HUES6 (cell line): ENCODE results near the gene NEK4.

Experiments
- H3K27ac ChIP-seq: 2 replicates; pipeline ENCODE4 v1.7.0; 2013; ENCODE audit warnings: low read depth, mild to moderate bottlenecking, low read length, inconsistent platforms
- H3K27me3 ChIP-seq: 2 replicates; pipeline ENCODE4 v1.6.1; 2013; ENCODE audit warnings: low read length; ENCODE audit not compliant: control insufficient read depth, insufficient read depth
- H3K36me3 ChIP-seq: 2 replicates; pipeline ENCODE4 v1.6.1; 2013; ENCODE audit warnings: low read length; ENCODE audit not compliant: control insufficient read depth, insufficient read depth
- H3K4me1 ChIP-seq: 2 replicates; pipeline ENCODE4 v1.6.1; 2013; ENCODE audit warnings: low read length; ENCODE audit not compliant: control insufficient read depth, insufficient read depth
- H3K4me3 ChIP-seq: 2 replicates; pipeline ENCODE4 v1.5.1; 2013; ENCODE audit warnings: low read depth, low read length
- H3K9ac ChIP-seq: one replicate; pipeline ENCODE4 v1.6.1; 2013; ENCODE audit warnings: mild to moderate bottlenecking, low read length
- H3K9me3 ChIP-seq: 2 replicates; pipeline ENCODE4 v1.6.1; 2013; ENCODE audit warnings: low read depth, low read length; ENCODE audit not compliant: control insufficient read depth, insufficient read depth

NEK4 gene

GRCh38 chr3:52805270-52806039 lies 34.7 kb upstream of the NEK4 start:
- H3K4me3 ChIP-seq: no peak overlapping the region
- H3K27ac ChIP-seq: no peak overlapping the region
- H3K27me3 ChIP-seq: no peaks in the 10 kb centered on the region
- no peaks in the 10 kb centered on the region for H3K9me3 ChIP-seq
- no peak overlapping the region for H3K9ac ChIP-seq
- no peaks in the 10 kb centered on the region for H3K36me3 ChIP-seq
- no peaks in the 10 kb centered on the region for H3K4me1 ChIP-seq

DNA sequence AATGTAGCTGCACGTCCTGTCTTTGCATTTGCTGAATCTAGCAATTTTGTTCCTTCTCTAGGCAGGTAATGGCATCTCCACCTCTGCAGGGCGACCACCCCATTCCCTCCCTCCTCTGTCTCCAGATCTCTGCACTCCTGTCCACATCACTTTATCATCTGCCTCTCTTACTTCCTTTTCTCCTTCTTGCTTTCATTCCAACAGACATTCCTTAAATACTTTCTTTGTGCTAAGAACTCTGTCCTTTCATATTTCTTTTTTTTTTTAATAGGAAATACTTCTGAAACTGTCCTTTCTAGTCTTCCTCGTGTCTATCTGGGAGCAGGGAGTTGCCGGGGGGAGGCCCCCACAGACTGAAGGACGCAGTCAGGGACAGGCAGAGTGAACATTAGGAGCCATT lies 31.1 kb upstream of the NEK4 start:
- Histone ChIP-seq H3K27me3 (no peaks in the 10 kb centered on the region), H3K9me3 (no peaks in the 10 kb centered on the region), H3K27ac (no peak overlapping the region), H3K4me3 (no peak overlapping the region), H3K9ac (no peak overlapping the region), H3K36me3 (no peaks in the 10 kb centered on the region), H3K4me1 (no peaks in the 10 kb centered on the region)

DNA sequence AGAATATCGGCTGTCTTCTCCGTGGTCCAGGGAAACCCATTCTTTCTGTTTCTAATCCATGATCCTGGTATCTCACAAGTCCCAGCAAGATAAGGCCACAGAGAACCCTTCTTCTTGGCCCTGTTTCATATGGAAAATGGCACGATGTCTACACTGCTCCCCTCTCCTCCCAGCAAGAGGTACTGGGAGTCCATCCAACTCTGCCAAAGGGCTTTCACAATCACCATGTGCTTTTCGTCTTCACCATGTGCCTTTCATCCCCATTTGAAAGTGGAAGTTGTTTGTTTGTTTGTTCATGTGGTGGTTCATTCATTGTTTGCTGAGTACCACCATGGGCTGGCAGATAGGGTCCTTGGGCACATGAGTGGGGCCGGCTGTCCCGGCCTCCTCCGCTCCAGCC lies 29.3 kb upstream of the NEK4 start:
- Histone ChIP-seq H3K27me3 (no peaks in the 10 kb centered on the region), H3K36me3 (no peaks in the 10 kb centered on the region), H3K4me3 (no peak overlapping the region), H3K27ac (no peak overlapping the region), H3K9me3 (no peaks in the 10 kb centered on the region), H3K4me1 (no peaks in the 10 kb centered on the region), H3K9ac (no peak overlapping the region)

GRCh38 chr3:52798978-52799476 lies 28.3 kb upstream of the NEK4 start:
- no peaks in the 10 kb centered on the region for H3K9me3 ChIP-seq
- H3K27me3 ChIP-seq: no peaks in the 10 kb centered on the region
- no peak overlapping the region for H3K4me3 ChIP-seq
- no peaks in the 10 kb centered on the region for H3K4me1 ChIP-seq
- H3K9ac ChIP-seq: no peak overlapping the region
- no peaks in the 10 kb centered on the region for H3K36me3 ChIP-seq
- no peak overlapping the region for H3K27ac ChIP-seq

DNA sequence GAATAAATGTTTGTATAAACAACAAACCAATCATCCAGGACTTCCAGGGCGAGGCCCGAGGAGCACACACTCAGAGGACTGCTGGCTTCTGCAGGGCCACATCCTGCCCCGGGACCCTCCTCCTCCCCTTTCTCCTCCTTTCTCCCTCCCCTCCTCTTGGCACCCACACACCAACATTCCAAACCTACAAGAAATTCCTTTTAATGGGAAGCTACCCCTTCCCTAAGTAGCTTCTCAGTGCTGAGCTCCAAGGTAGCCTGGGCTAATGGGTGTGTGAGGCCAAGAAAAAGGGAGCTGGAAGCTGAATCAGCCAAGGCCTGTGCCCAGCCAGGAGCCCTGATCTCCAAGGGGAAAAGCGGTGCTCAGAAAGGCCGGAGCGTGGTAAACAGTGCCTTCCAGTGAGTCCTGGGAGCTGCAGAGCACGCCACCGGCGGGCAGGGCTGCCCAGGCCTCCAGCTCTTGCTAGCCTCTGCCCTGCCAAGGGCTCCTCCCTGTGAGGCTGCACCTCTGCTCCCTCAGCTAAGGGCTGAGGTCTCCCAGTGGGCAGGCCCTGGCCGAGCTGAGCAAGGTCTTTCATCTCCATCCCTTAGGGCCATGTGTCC lies 27.7 kb upstream of the NEK4 start:
- no peaks in the 10 kb centered on the region for H3K4me1 ChIP-seq
- no peak overlapping the region for H3K4me3 ChIP-seq
- no peaks in the 10 kb centered on the region for H3K36me3 ChIP-seq
- H3K9me3 ChIP-seq: no peaks in the 10 kb centered on the region
- H3K27ac ChIP-seq: no peak overlapping the region
- H3K9ac ChIP-seq: no peak overlapping the region
- H3K27me3 ChIP-seq: no peaks in the 10 kb centered on the region

GRCh38 chr3:52796411-52796810 lies 25.7 kb upstream of the NEK4 start:
- Histone ChIP-seq H3K9ac (no peak overlapping the region), H3K27ac (no peak overlapping the region), H3K36me3 (no peaks in the 10 kb centered on the region), H3K9me3 (no peaks in the 10 kb centered on the region), H3K4me3 (no peak overlapping the region), H3K4me1 (no peaks in the 10 kb centered on the region), H3K27me3 (no peaks in the 10 kb centered on the region)

DNA sequence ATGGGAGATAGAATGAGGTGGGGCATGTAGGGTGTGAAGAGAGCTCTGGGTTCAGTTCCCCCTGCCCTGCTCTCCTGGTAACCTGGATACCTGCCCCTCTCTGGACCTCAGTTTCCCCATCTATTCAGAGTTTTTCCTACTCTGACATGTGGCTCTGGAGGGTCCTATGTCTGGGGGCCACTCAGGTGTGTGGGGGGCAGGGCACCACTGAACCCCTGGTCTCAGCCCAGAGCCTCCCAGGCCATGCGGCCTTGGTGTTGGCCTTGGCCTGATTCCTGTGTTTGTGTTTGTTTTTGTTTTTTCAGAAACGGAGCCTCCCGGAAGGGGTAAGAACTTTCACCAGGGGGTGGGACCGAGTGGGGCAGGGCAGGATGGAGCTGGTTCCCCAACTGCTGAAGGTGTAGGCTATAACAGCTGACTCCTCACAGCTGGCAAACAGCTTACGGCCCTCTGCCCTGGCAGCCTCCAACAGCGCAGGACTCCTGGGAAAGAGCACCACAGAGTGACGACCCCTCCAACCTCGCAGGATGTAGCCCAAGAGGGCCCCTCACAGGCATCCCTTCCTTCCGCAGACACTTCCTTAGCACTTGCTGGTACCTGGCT lies 24.7 kb upstream of the NEK4 start:
- H3K9me3 ChIP-seq: no peaks in the 10 kb centered on the region
- H3K27ac ChIP-seq: no peak overlapping the region
- H3K9ac ChIP-seq: no peak overlapping the region
- H3K36me3 ChIP-seq: no peaks in the 10 kb centered on the region
- no peaks in the 10 kb centered on the region for H3K4me1 ChIP-seq
- H3K27me3 ChIP-seq: no peaks in the 10 kb centered on the region
- H3K4me3 ChIP-seq: no peak overlapping the region

GRCh38 chr3:52794612-52795099 lies 23.9 kb upstream of the NEK4 start, which contains the start of gene ITIH3:
TSS of gene ITIH3 (plus strand) at chr3:52794796. CDS start at chr3:52794804, 8 bp downstream.
- Histone ChIP-seq H3K27me3 (no peaks in the 10 kb centered on the region), H3K36me3 (no peaks in the 10 kb centered on the region), H3K4me1 (no peaks in the 10 kb centered on the region), H3K4me3 (no peak within 1 kb of the TSS), H3K9me3 (no peaks in the 10 kb centered on the region), H3K27ac (no peak within 1 kb of the TSS), H3K9ac (no peak within 1 kb of the TSS)

DNA sequence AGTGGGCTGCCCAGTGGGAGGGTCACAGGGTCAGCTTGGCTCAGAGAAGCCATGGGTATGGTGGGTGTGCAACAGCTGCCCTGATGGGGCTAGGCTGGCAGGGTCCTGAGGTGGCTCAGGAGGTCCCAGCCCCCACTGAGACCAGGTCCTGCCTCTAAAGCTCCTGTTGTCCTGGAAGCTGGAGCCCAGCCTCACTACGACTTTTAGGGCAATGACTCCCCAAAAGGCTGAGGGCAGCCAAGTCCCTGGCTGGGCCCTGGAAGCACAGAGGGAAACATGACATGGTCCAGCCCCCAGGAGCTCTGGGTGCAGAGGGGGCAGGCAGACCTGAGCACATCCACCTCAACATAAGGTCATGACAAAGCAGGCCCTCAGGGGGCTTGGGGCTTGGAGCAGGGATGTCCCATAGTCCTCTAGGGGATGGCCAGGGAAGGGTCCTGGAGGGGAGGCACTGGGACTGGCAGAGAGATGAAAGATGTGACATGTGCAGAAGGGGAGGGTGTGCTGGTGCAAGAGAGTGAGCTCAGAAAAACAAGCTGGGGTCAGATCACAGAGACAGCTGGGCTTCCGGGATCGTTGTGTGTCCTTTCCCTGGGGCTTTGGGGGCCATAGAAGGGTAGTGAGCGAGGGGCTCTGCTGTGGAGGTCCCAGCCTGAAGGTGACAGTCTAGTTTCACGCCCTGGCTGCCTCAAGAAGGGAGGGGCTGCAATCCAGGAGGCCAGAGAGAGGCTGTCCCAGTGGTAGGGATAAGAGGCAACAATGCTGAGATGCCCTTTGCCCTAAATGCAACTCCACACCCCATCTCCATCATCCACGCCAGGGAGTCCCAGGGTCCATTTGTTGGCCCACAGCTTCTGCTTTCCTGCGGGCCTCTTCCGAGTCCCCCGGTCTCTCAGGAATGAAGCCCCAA lies 23.2 kb upstream of the NEK4 start:
- Histone ChIP-seq H3K27me3 (0 out of 2 replicates have a peak, but pooled peaks cover 2% of the 10 kb centered on the region), H3K27ac (no peak overlapping the region), H3K9me3 (no peaks in the 10 kb centered on the region), H3K4me3 (no peak overlapping the region), H3K9ac (no peak overlapping the region), H3K4me1 (no peaks in the 10 kb centered on the region), H3K36me3 (no peaks in the 10 kb centered on the region)

GRCh38 chr3:52792961-52793695 lies 22.4 kb upstream of the NEK4 start:
- no peaks in the 10 kb centered on the region for H3K36me3 ChIP-seq
- no peaks in the 10 kb centered on the region for H3K9me3 ChIP-seq
- no peaks in the 10 kb centered on the region for H3K4me1 ChIP-seq
- no peak overlapping the region for H3K27ac ChIP-seq
- no peak overlapping the region for H3K9ac ChIP-seq
- no peak overlapping the region for H3K4me3 ChIP-seq
- H3K27me3 ChIP-seq: 0 out of 2 replicates have a peak, but pooled peaks cover 3% of the 10 kb centered on the region
